Activated CD8-positive, alpha-beta memory T cell treated with anti-CD3 and anti-CD28 coated beads, Interleukin-2, amount 50 U/mL, for 4 hours (primary cell): ENCODE measurements around the gene RASGEF1B.

Experiments used
- DNase-seq: peaks from one replicate; pipeline ENCODE4 v3.0.0-alpha.2; 2020

The RASGEF1B gene

GRCh38 chr4:81465406-81466340 lies 6.0 kb downstream of the RASGEF1B start:
- DNase-seq, result no peak

GRCh38 chr4:81460834-81461233 lies 10.9 kb downstream of the RASGEF1B start:
- no peak for DNase-seq

- DNase-seq, result no peak
These were observed 11.5 kb downstream of the RASGEF1B start for GRCh38 chr4:81460191-81460701.

GRCh38 chr4:81459228-81459627 lies 12.5 kb downstream of the RASGEF1B start:
- DNase-seq, result no peak

GRCh38 chr4:81457921-81458520 lies 13.7 kb downstream of the RASGEF1B start:
- no peak for DNase-seq

GRCh38 chr4:81457345-81457744 lies 14.4 kb downstream of the RASGEF1B start:
- no peak for DNase-seq

- DNase-seq, result no peak
These were observed 15.8 kb downstream of the RASGEF1B start for GRCh38 chr4:81455897-81456296.

- DNase-seq, result no peak
These were observed 16.8 kb downstream of the RASGEF1B start for GRCh38 chr4:81454948-81455347.

GRCh38 chr4:81454499-81454898 lies 17.2 kb downstream of the RASGEF1B start:
- DNase-seq, result peak; percentile 47

- DNase-seq, result no peak
These were observed 18.7 kb downstream of the RASGEF1B start for GRCh38 chr4:81453024-81453423.

GRCh38 chr4:81452452-81453006 lies 19.2 kb downstream of the RASGEF1B start:
- DNase-seq, result no peak

GRCh38 chr4:81449015-81449414 lies 22.7 kb downstream of the RASGEF1B start:
- no peak for DNase-seq

- no peak for DNase-seq
These were observed 24.0 kb downstream of the RASGEF1B start for GRCh38 chr4:81447566-81448229.

- no peak for DNase-seq
These were observed 25.1 kb downstream of the RASGEF1B start for GRCh38 chr4:81446634-81447033.

GRCh38 chr4:81445196-81445595 lies 26.5 kb downstream of the RASGEF1B start:
- no peak for DNase-seq

GRCh38 chr4:81442484-81443085 lies 29.1 kb downstream of the RASGEF1B start:
- no peak for DNase-seq

GRCh38 chr4:81440949-81441348 lies 30.8 kb downstream of the RASGEF1B start:
- DNase-seq, result no peak

- DNase-seq, result no peak
These were observed 34.6 kb downstream of the RASGEF1B start for GRCh38 chr4:81436941-81437574.

GRCh38 chr4:81436096-81436495 lies 35.6 kb downstream of the RASGEF1B start:
- DNase-seq, result no peak

- no peak for DNase-seq
These were observed 38.9 kb downstream of the RASGEF1B start for GRCh38 chr4:81432825-81433224.

- no peak for DNase-seq
These were observed 39.7 kb downstream of the RASGEF1B start for GRCh38 chr4:81431971-81432370.

GRCh38 chr4:81429607-81430006 lies 42.1 kb downstream of the RASGEF1B start:
- no peak for DNase-seq
